T-helper 1 cell treated with Interleukin-12 subunit alpha and Interleukin-12 subunit beta and Interleukin-4 antibody, amounts not matched to agents 30 μg/mL and 1 μg/mL, for 36 hours (primary cell): ENCODE measurements around the gene MAPKAPK2.

Source experiments
- H3K27ac Mint-ChIP-seq: one replicate; pipeline ENCODE4 v1.8.0; 2021; ENCODE audit warnings: mild to moderate bottlenecking, mixed read lengths
- H3K27me3 Mint-ChIP-seq: one replicate; pipeline ENCODE4 v1.8.0; 2021; ENCODE audit warnings: low read depth, mixed read lengths
- H3K36me3 Mint-ChIP-seq: one replicate; pipeline ENCODE4 v1.8.0; 2021; ENCODE audit warnings: low read depth, mixed read lengths
- H3K4me1 Mint-ChIP-seq: one replicate; pipeline ENCODE4 v1.8.0; 2021; ENCODE audit warnings: low read depth, mixed read lengths
- H3K4me3 Mint-ChIP-seq: one replicate; pipeline ENCODE4 v1.8.0; 2021; ENCODE audit warnings: mild to moderate bottlenecking, moderate library complexity, mixed read lengths
- H3K9me3 Mint-ChIP-seq: one replicate; pipeline ENCODE4 v1.8.0; 2021; ENCODE audit warnings: mixed read lengths

The MAPKAPK2 gene

GRCh38 chr1:206738370-206739366, 54.0 kb downstream of the MAPKAPK2 start:
- Mint-ChIP-seq H3K4me1 (peaks cover 66% of the 10 kb centered on the region), H3K27ac (peak overlapping the region; percentile 88), H3K4me3 (no peak overlapping the region), H3K9me3 (no peaks in the 10 kb centered on the region), H3K27me3 (peaks cover 3% of the 10 kb centered on the region), H3K36me3 (peaks cover 38% of the 10 kb centered on the region)

- Mint-ChIP-seq H3K27ac (peak overlapping the region; percentile 88), H3K4me3 (peak overlapping the region; percentile 65), H3K4me1 (peaks cover 64% of the 10 kb centered on the region), H3K36me3 (peaks cover 37% of the 10 kb centered on the region), H3K9me3 (no peaks in the 10 kb centered on the region), H3K27me3 (peaks cover 6% of the 10 kb centered on the region)
Observed at GRCh38 chr1:206739411-206740076, 54.8 kb downstream of the MAPKAPK2 start.

GRCh38 chr1:206741142-206741701, 56.5 kb downstream of the MAPKAPK2 start:
- peaks cover 7% of the 10 kb centered on the region for H3K27me3 Mint-ChIP-seq
- no peak overlapping the region for H3K27ac Mint-ChIP-seq
- H3K36me3 Mint-ChIP-seq, result peaks cover 23% of the 10 kb centered on the region
- H3K4me3 Mint-ChIP-seq, result no peak overlapping the region
- H3K9me3 Mint-ChIP-seq, result no peaks in the 10 kb centered on the region
- H3K4me1 Mint-ChIP-seq, result peaks cover 58% of the 10 kb centered on the region

GRCh38 chr1:206742719-206743383, 58.1 kb downstream of the MAPKAPK2 start:
- H3K27ac Mint-ChIP-seq, result no peak overlapping the region

GRCh38 chr1:206744683-206745082, 60.0 kb downstream of the MAPKAPK2 start:
- Mint-ChIP-seq H3K27ac (no peak overlapping the region), H3K4me3 (no peak overlapping the region), H3K27me3 (peaks cover 32% of the 10 kb centered on the region), H3K9me3 (no peaks in the 10 kb centered on the region), H3K36me3 (peaks cover 21% of the 10 kb centered on the region), H3K4me1 (peaks cover 31% of the 10 kb centered on the region)

More at GRCh38 chr1:206742719-206743383, 58.1 kb downstream of the MAPKAPK2 start:
- peaks cover 45% of the 10 kb centered on the region for H3K4me1 Mint-ChIP-seq
- peaks cover 23% of the 10 kb centered on the region for H3K36me3 Mint-ChIP-seq
- no peak overlapping the region for H3K4me3 Mint-ChIP-seq
- H3K9me3 Mint-ChIP-seq, result no peaks in the 10 kb centered on the region
- peaks cover 14% of the 10 kb centered on the region for H3K27me3 Mint-ChIP-seq

- H3K27me3 Mint-ChIP-seq, result peaks cover 36% of the 10 kb centered on the region
- peaks cover 18% of the 10 kb centered on the region for H3K36me3 Mint-ChIP-seq
- H3K9me3 Mint-ChIP-seq, result no peaks in the 10 kb centered on the region
- no peak overlapping the region for H3K27ac Mint-ChIP-seq
- H3K4me1 Mint-ChIP-seq, result peaks cover 27% of the 10 kb centered on the region
- H3K4me3 Mint-ChIP-seq, result no peak overlapping the region
Observed at GRCh38 chr1:206745301-206745700, 60.6 kb downstream of the MAPKAPK2 start.

GRCh38 chr1:206748348-206749030, 63.8 kb downstream of the MAPKAPK2 start:
- Mint-ChIP-seq H3K27me3 (peaks cover 60% of the 10 kb centered on the region), H3K4me3 (no peak overlapping the region), H3K4me1 (peaks cover 20% of the 10 kb centered on the region), H3K27ac (no peak overlapping the region), H3K36me3 (peaks cover 13% of the 10 kb centered on the region), H3K9me3 (no peaks in the 10 kb centered on the region)

GRCh38 chr1:206751891-206752290, 67.2 kb downstream of the MAPKAPK2 start:
- H3K9me3 Mint-ChIP-seq, result no peaks in the 10 kb centered on the region
- H3K4me3 Mint-ChIP-seq, result no peak overlapping the region
- H3K36me3 Mint-ChIP-seq, result peaks cover 20% of the 10 kb centered on the region
- no peak overlapping the region for H3K27ac Mint-ChIP-seq
- H3K27me3 Mint-ChIP-seq, result peaks cover 78% of the 10 kb centered on the region
- H3K4me1 Mint-ChIP-seq, result peaks cover 19% of the 10 kb centered on the region

- peaks cover 16% of the 10 kb centered on the region for H3K4me1 Mint-ChIP-seq
Observed at GRCh38 chr1:206752481-206752880, 67.8 kb downstream of the MAPKAPK2 start.

GRCh38 chr1:206753141-206753540, 68.4 kb downstream of the MAPKAPK2 start:
- Mint-ChIP-seq H3K4me1 (peaks cover 16% of the 10 kb centered on the region), H3K27me3 (peaks cover 70% of the 10 kb centered on the region), H3K27ac (no peak overlapping the region), H3K9me3 (no peaks in the 10 kb centered on the region), H3K36me3 (peaks cover 18% of the 10 kb centered on the region), H3K4me3 (no peak overlapping the region)

More at GRCh38 chr1:206752481-206752880, 67.8 kb downstream of the MAPKAPK2 start:
- Mint-ChIP-seq H3K4me3 (no peak overlapping the region), H3K27me3 (peaks cover 73% of the 10 kb centered on the region), H3K9me3 (no peaks in the 10 kb centered on the region), H3K36me3 (peaks cover 18% of the 10 kb centered on the region), H3K27ac (no peak overlapping the region)

GRCh38 chr1:206754011-206754410, 69.3 kb downstream of the MAPKAPK2 start:
- peaks cover 12% of the 10 kb centered on the region for H3K4me1 Mint-ChIP-seq
- peaks cover 62% of the 10 kb centered on the region for H3K27me3 Mint-ChIP-seq
- no peak overlapping the region for H3K27ac Mint-ChIP-seq
- peaks cover 14% of the 10 kb centered on the region for H3K36me3 Mint-ChIP-seq
- H3K9me3 Mint-ChIP-seq, result no peaks in the 10 kb centered on the region
- no peak overlapping the region for H3K4me3 Mint-ChIP-seq

GRCh38 chr1:206757524-206758266, 73.0 kb downstream of the MAPKAPK2 start:
- Mint-ChIP-seq H3K9me3 (no peaks in the 10 kb centered on the region), H3K36me3 (peaks cover 10% of the 10 kb centered on the region), H3K27ac (no peak overlapping the region), H3K4me3 (no peak overlapping the region), H3K4me1 (peaks cover 9% of the 10 kb centered on the region), H3K27me3 (peaks cover 46% of the 10 kb centered on the region)

- no peak overlapping the region for H3K4me3 Mint-ChIP-seq
- H3K9me3 Mint-ChIP-seq, result peaks cover 8% of the 10 kb centered on the region
- H3K27me3 Mint-ChIP-seq, result peaks cover 44% of the 10 kb centered on the region
- no peak overlapping the region for H3K27ac Mint-ChIP-seq
- H3K36me3 Mint-ChIP-seq, result peaks cover 7% of the 10 kb centered on the region
- H3K4me1 Mint-ChIP-seq, result peaks cover 12% of the 10 kb centered on the region
Observed at GRCh38 chr1:206760590-206760989, 75.9 kb downstream of the MAPKAPK2 start.
